ENCODE measurements around the gene EYS. TPM values are rescaled to one million over a fixed set of nuclear protein-coding genes. Genes with fewer than 3 reads are reported as not detected.

Gene EYS
- total and polyA plus RNA-seq, 4 donors = 0.53 to 4.5 (median 2.4) TPM

DNA sequence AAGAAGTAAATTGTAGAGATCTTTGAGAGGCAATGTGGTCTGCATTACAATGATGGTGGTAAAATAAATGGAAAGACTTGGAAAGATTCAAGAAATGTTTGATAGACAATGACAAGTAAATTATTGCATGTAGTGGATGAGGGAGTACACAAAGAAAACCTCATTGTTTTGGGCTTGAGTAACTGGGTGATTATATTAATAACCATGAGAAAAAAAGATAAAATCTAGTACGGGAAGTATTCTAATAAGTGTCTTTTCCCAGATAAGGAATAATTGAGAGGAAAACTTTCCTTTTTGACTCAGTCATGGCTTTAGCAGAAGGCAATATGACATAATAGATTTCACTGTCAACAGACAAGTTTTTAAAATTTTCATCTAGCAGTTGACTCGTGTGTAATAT, 993.0 kb downstream of the EYS start:
- Histone ChIP-seq H3K27ac (ENCODE audit: low read depth, low read length) (no peak overlapping the region), H3K36me3 (ENCODE audit: control insufficient read depth, insufficient read depth, low read length) (no peaks in the 10 kb centered on the region), H3K4me3 (ENCODE audit: low read depth, low read length) (no peak overlapping the region), H3K9me3 (ENCODE audit: control insufficient read depth, insufficient read depth, low read length) (no peaks in the 10 kb centered on the region), H3K27me3 (ENCODE audit: control insufficient read depth, insufficient read depth, low read length) (no peaks in the 10 kb centered on the region), H3K4me1 (ENCODE audit: control insufficient read depth, insufficient read depth, low read length) (no peaks in the 10 kb centered on the region)
- no peak for DNase-seq (ENCODE audit: low read depth in 4 of 6, low spot score in 6 of 6)
- no CpG with 5 or more reads among the region's 2 CpGs for WGBS (ENCODE audit: insufficient coverage)

- DNase-seq (ENCODE audit: low read depth in 4 of 6, low spot score in 6 of 6) = no peak
- no peaks in the 10 kb centered on the region for H3K27me3 ChIP-seq (ENCODE audit: control insufficient read depth, insufficient read depth, low read length)
- H3K4me1 ChIP-seq (ENCODE audit: control insufficient read depth, insufficient read depth, low read length) = no peaks in the 10 kb centered on the region
- no peaks in the 10 kb centered on the region for H3K36me3 ChIP-seq (ENCODE audit: control insufficient read depth, insufficient read depth, low read length)
- no peak overlapping the region for H3K4me3 ChIP-seq (ENCODE audit: low read depth, low read length)
- H3K27ac ChIP-seq (ENCODE audit: low read depth, low read length) = no peak overlapping the region
- no peaks in the 10 kb centered on the region for H3K9me3 ChIP-seq (ENCODE audit: control insufficient read depth, insufficient read depth, low read length)
- no CpG with 5 or more reads among the region's 1 CpG for WGBS (ENCODE audit: insufficient coverage)
These were observed 993.9 kb downstream of the EYS start for GRCh38 chr6:64713175-64713574.

DNA sequence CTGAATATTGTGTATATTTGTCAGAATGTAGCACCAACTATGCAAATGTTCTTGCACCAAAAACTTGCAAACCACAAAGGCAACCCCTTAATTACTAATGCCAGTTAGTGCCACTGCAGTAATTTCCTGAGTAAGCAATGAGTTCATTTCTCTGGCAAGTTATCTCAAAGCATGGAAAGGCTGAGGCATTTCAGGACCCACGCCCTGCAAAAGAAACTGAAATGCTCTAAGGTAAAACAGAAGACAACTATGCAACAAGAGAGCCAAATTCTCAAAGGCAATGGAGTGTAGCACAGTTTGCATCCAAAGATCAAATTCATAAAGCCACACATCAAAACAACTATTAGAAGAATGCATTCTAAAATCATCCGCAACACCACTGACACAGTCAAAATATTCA, 994.4 kb downstream of the EYS start:
- H3K27ac ChIP-seq (ENCODE audit: low read depth, low read length) = no peak overlapping the region
- no peaks in the 10 kb centered on the region for H3K27me3 ChIP-seq (ENCODE audit: control insufficient read depth, insufficient read depth, low read length)
- no peaks in the 10 kb centered on the region for H3K4me1 ChIP-seq (ENCODE audit: control insufficient read depth, insufficient read depth, low read length)
- no peaks in the 10 kb centered on the region for H3K36me3 ChIP-seq (ENCODE audit: control insufficient read depth, insufficient read depth, low read length)
- no peak for DNase-seq (ENCODE audit: low read depth in 4 of 6, low spot score in 6 of 6)
- WGBS (ENCODE audit: insufficient coverage) = 0% methylated on average over 1 of the region's 2 CpGs
- H3K4me3 ChIP-seq (ENCODE audit: low read depth, low read length) = no peak overlapping the region
- no peaks in the 10 kb centered on the region for H3K9me3 ChIP-seq (ENCODE audit: control insufficient read depth, insufficient read depth, low read length)

- DNase-seq (ENCODE audit: low read depth in 4 of 6, low spot score in 6 of 6) = no peak
- no peaks in the 10 kb centered on the region for H3K4me1 ChIP-seq (ENCODE audit: control insufficient read depth, insufficient read depth, low read length)
- WGBS (ENCODE audit: insufficient coverage) = no CpG with 5 or more reads among the region's 2 CpGs
These were observed 1003.1 kb downstream of the EYS start for GRCh38 chr6:64703922-64704321.

GRCh38 chr6:64696053-64696452, 1011.0 kb downstream of the EYS start:
- Histone ChIP-seq H3K4me1 (ENCODE audit: control insufficient read depth, insufficient read depth, low read length) (no peaks in the 10 kb centered on the region), H3K27me3 (ENCODE audit: control insufficient read depth, insufficient read depth, low read length) (no peaks in the 10 kb centered on the region)
- no CpG with 5 or more reads among the region's 1 CpG for WGBS (ENCODE audit: insufficient coverage)

More at GRCh38 chr6:64703922-64704321, 1003.1 kb downstream of the EYS start:
- peaks cover 1% of the 10 kb centered on the region for H3K9me3 ChIP-seq (ENCODE audit: control insufficient read depth, insufficient read depth, low read length)
- no peaks in the 10 kb centered on the region for H3K27me3 ChIP-seq (ENCODE audit: control insufficient read depth, insufficient read depth, low read length)
- H3K27ac ChIP-seq (ENCODE audit: low read depth, low read length) = no peak overlapping the region
- H3K36me3 ChIP-seq (ENCODE audit: control insufficient read depth, insufficient read depth, low read length) = no peaks in the 10 kb centered on the region
- H3K4me3 ChIP-seq (ENCODE audit: low read depth, low read length) = no peak overlapping the region

GRCh38 chr6:64694356-64694755, 1012.7 kb downstream of the EYS start:
- Histone ChIP-seq H3K9me3 (ENCODE audit: control insufficient read depth, insufficient read depth, low read length) (peaks cover 3% of the 10 kb centered on the region), H3K4me3 (ENCODE audit: low read depth, low read length) (no peak overlapping the region)
- WGBS (ENCODE audit: insufficient coverage) = 88% methylated on average over 2 of the region's 3 CpGs

More at GRCh38 chr6:64696053-64696452, 1011.0 kb downstream of the EYS start:
- Histone ChIP-seq H3K27ac (ENCODE audit: low read depth, low read length) (no peak overlapping the region), H3K4me3 (ENCODE audit: low read depth, low read length) (no peak overlapping the region), H3K9me3 (ENCODE audit: control insufficient read depth, insufficient read depth, low read length) (peaks cover 3% of the 10 kb centered on the region), H3K36me3 (ENCODE audit: control insufficient read depth, insufficient read depth, low read length) (no peaks in the 10 kb centered on the region)
- no peak for DNase-seq (ENCODE audit: low read depth in 4 of 6, low spot score in 6 of 6)

DNA sequence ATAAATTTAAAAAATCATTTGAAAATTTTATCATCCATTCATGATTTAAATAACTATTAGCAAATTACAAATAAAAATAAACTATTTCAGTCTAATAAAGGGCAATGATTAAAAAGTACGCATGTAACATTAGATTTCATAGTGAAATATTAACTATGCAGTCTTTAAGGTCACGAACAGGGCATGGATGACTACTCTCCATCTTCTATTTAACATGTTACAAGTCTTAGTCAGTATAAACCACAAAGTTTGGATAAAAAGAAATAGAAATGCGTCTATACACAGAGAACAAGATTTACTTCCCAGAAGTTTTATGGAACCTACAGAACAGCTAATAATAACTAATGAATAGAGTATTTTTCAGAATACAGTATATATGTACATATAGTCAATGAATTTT, 1016.0 kb downstream of the EYS start:
- DNase-seq (ENCODE audit: low read depth in 4 of 6, low spot score in 6 of 6) = no peak

More at GRCh38 chr6:64694356-64694755, 1012.7 kb downstream of the EYS start:
- Histone ChIP-seq H3K4me1 (ENCODE audit: control insufficient read depth, insufficient read depth, low read length) (no peaks in the 10 kb centered on the region), H3K27me3 (ENCODE audit: control insufficient read depth, insufficient read depth, low read length) (no peaks in the 10 kb centered on the region), H3K36me3 (ENCODE audit: control insufficient read depth, insufficient read depth, low read length) (no peaks in the 10 kb centered on the region), H3K27ac (ENCODE audit: low read depth, low read length) (no peak overlapping the region)
- no peak for DNase-seq (ENCODE audit: low read depth in 4 of 6, low spot score in 6 of 6)

DNA sequence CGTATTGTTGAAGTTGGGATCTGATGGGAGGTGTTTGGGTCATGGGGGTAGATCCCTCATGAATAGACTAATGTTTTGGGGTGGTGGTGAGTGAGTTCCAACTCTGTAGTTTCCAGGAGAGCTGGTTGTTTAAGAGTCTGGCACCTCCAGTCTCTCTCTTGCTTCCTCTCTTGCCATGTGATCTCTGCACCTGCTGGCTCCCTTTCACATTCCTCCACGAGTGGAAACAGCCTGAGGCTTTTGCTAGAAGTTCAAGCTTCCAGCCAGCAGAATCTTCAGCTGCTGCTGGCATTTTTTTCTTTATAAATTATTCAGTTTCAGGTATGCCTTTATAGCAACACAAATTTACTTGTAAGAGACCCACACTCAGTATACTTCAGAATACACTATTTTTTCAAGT, 1021.6 kb downstream of the EYS start:
- Histone ChIP-seq H3K9me3 (ENCODE audit: control insufficient read depth, insufficient read depth, low read length) (no peaks in the 10 kb centered on the region), H3K27me3 (ENCODE audit: control insufficient read depth, insufficient read depth, low read length) (no peaks in the 10 kb centered on the region), H3K27ac (ENCODE audit: low read depth, low read length) (no peak overlapping the region), H3K4me1 (ENCODE audit: control insufficient read depth, insufficient read depth, low read length) (no peaks in the 10 kb centered on the region), H3K36me3 (ENCODE audit: control insufficient read depth, insufficient read depth, low read length) (no peaks in the 10 kb centered on the region), H3K4me3 (ENCODE audit: low read depth, low read length) (no peak overlapping the region)
- no peak for DNase-seq (ENCODE audit: low read depth in 4 of 6, low spot score in 6 of 6)
- WGBS (ENCODE audit: insufficient coverage) = 20% methylated on average over 1 of the region's 2 CpGs

More for the DNA sequence above, 1016.0 kb downstream of the EYS start:
- no CpG with 5 or more reads among the region's 3 CpGs for WGBS (ENCODE audit: insufficient coverage)
- H3K4me3 ChIP-seq (ENCODE audit: low read depth, low read length) = no peak overlapping the region
- no peaks in the 10 kb centered on the region for H3K9me3 ChIP-seq (ENCODE audit: control insufficient read depth, insufficient read depth, low read length)
- H3K27ac ChIP-seq (ENCODE audit: low read depth, low read length) = no peak overlapping the region
- no peaks in the 10 kb centered on the region for H3K27me3 ChIP-seq (ENCODE audit: control insufficient read depth, insufficient read depth, low read length)
- no peaks in the 10 kb centered on the region for H3K36me3 ChIP-seq (ENCODE audit: control insufficient read depth, insufficient read depth, low read length)
- no peaks in the 10 kb centered on the region for H3K4me1 ChIP-seq (ENCODE audit: control insufficient read depth, insufficient read depth, low read length)

DNA sequence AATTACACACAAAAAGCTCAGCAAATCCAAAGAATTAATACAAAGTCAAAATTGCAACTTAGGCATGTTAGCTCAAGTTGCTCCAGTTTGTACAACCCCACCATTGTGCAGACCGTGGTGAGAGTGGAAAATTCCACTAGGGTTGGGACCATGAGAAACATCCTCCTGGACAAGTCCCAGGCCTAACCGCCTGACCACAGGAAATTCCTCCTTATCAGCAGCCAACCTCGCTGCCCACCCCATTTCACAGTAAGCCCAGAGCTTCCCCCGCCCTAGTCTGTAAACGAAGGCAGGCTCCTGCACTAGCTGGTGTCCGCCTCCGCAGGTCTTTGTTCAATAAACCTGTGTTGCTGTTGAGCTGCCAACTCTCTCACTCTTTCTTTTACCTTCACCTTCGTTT, 1023.3 kb downstream of the EYS start:
- Histone ChIP-seq H3K9me3 (ENCODE audit: control insufficient read depth, insufficient read depth, low read length) (no peaks in the 10 kb centered on the region), H3K27me3 (ENCODE audit: control insufficient read depth, insufficient read depth, low read length) (no peaks in the 10 kb centered on the region), H3K27ac (ENCODE audit: low read depth, low read length) (no peak overlapping the region), H3K4me3 (ENCODE audit: low read depth, low read length) (no peak overlapping the region), H3K4me1 (ENCODE audit: control insufficient read depth, insufficient read depth, low read length) (no peaks in the 10 kb centered on the region), H3K36me3 (ENCODE audit: control insufficient read depth, insufficient read depth, low read length) (no peaks in the 10 kb centered on the region)
- DNase-seq (ENCODE audit: low read depth in 4 of 6, low spot score in 6 of 6) = no peak
- 100% methylated on average over 1 of the region's 8 CpGs for WGBS (ENCODE audit: insufficient coverage)

GRCh38 chr6:64681416-64682160, 1025.4 kb downstream of the EYS start:
- Histone ChIP-seq H3K4me1 (ENCODE audit: control insufficient read depth, insufficient read depth, low read length) (no peaks in the 10 kb centered on the region), H3K27ac (ENCODE audit: low read depth, low read length) (no peak overlapping the region), H3K36me3 (ENCODE audit: control insufficient read depth, insufficient read depth, low read length) (no peaks in the 10 kb centered on the region), H3K4me3 (ENCODE audit: low read depth, low read length) (no peak overlapping the region), H3K27me3 (ENCODE audit: control insufficient read depth, insufficient read depth, low read length) (no peaks in the 10 kb centered on the region), H3K9me3 (ENCODE audit: control insufficient read depth, insufficient read depth, low read length) (no peaks in the 10 kb centered on the region)
- 98% methylated on average over 18 of the region's 23 CpGs for WGBS (ENCODE audit: insufficient coverage)
- no peak for DNase-seq (ENCODE audit: low read depth in 4 of 6, low spot score in 6 of 6)

Data from spinal cord (tissue), 10 donors.